PFSK-1 (cell line): Measurements from ENCODE around the gene RANBP17.

Experiments used
- FOXP2 ChIP-seq: optimal IDR thresholded peaks from 2 replicates; pipeline ENCODE3; 2011; ENCODE audit warnings: borderline replicate concordance, control low read depth, inconsistent platforms; ENCODE audit not compliant: insufficient read depth; ENCODE audit errors: extremely low read length, extremely low read depth
- POLR2AphosphoS5 ChIP-seq: IDR thresholded peaks from 2 replicates; pipeline ENCODE4 v1.6.1; 2012; ENCODE audit warnings: low read depth, mild to moderate bottlenecking, control low read depth, low read length, moderate library complexity
- REST ChIP-seq, 2 experiments: IDR thresholded peaks; 2 replicates each; pipeline versions ENCODE4 v1.6.1 to v1.8.0; 2011 to 2012; ENCODE audit warnings: low read depth in 2 of 2, low read length in 2 of 2, control low read depth in 1 of 2, inconsistent platforms in 1 of 2, mild to moderate bottlenecking in 1 of 2, moderate library complexity in 1 of 2; ENCODE audit not compliant: insufficient read depth in 1 of 2
- SIN3A ChIP-seq: IDR thresholded peaks from 2 replicates; pipeline ENCODE4 v1.6.1; 2012; ENCODE audit warnings: mild to moderate bottlenecking, low read length, moderate library complexity, borderline replicate concordance; ENCODE audit not compliant: insufficient read depth
- TAF1 ChIP-seq: IDR thresholded peaks from 2 replicates; pipeline ENCODE4 v1.6.1; 2012; ENCODE audit warnings: low read length, control low read depth, borderline replicate concordance; ENCODE audit not compliant: insufficient read depth

Gene RANBP17

GRCh38 chr5:171116719-171117118 is 254.9 kb downstream of the RANBP17 start:
- TF ChIP-seq SIN3A, result no peak
- no peak for TF ChIP-seq REST (IDR thresholded peaks at IDR 0.05; ENCODE audit: insufficient read depth in 1 of 2, low read depth in 2 of 2, low read length in 2 of 2)
- TF ChIP-seq FOXP2, result no peak
- no peak for TF ChIP-seq POLR2AphosphoS5
- no peak for TF ChIP-seq TAF1

- no peak for TF ChIP-seq REST (IDR thresholded peaks at IDR 0.05; ENCODE audit: insufficient read depth in 1 of 2, low read depth in 2 of 2, low read length in 2 of 2)
- TF ChIP-seq FOXP2, result no peak
- TF ChIP-seq TAF1, result no peak
- TF ChIP-seq SIN3A, result no peak
- no peak for TF ChIP-seq POLR2AphosphoS5
Measured at GRCh38 chr5:171120986-171121622, 259.3 kb downstream of the RANBP17 start.

- TF ChIP-seq REST (IDR thresholded peaks at IDR 0.05; ENCODE audit: insufficient read depth in 1 of 2, low read depth in 2 of 2, low read length in 2 of 2), result no peak
- TF ChIP-seq FOXP2, result no peak
- TF ChIP-seq SIN3A, result no peak
- no peak for TF ChIP-seq POLR2AphosphoS5
- TF ChIP-seq TAF1, result no peak
Measured at GRCh38 chr5:171121638-171122037, 259.8 kb downstream of the RANBP17 start.

GRCh38 chr5:171122372-171122771 is 260.6 kb downstream of the RANBP17 start:
- TF ChIP-seq POLR2AphosphoS5, result no peak
- no peak for TF ChIP-seq SIN3A
- no peak for TF ChIP-seq TAF1
- TF ChIP-seq REST (IDR thresholded peaks at IDR 0.05; ENCODE audit: insufficient read depth in 1 of 2, low read depth in 2 of 2, low read length in 2 of 2), result no peak
- no peak for TF ChIP-seq FOXP2

GRCh38 chr5:171123417-171123816 is 261.6 kb downstream of the RANBP17 start:
- TF ChIP-seq POLR2AphosphoS5 (no peak), SIN3A (no peak), TAF1 (no peak), FOXP2 (no peak), REST (IDR thresholded peaks at IDR 0.05; ENCODE audit: insufficient read depth in 1 of 2, low read depth in 2 of 2, low read length in 2 of 2) (no peak)
